B cell (primary cell): Measurements from ENCODE around the gene BECN2. TPM values are rescaled to one million over a fixed set of nuclear protein-coding genes. Genes with fewer than 3 reads are reported as not detected.

ENCODE experiments used
- ATAC-seq: fragments of 200-7000 bp; cut with Tn5 transposase; one replicate; pipeline ENCODE4 v1.10.0; 2021; ENCODE audit warnings: low read depth, mild to moderate bottlenecking, moderate number of reproducible peaks, moderate library complexity
- CTCF ChIA-PET: fragments of 350-600 bp; sonication (Branson Sonifier 250); formaldehyde crosslinking; loops from one replicate; lab custom pipeline; 2021; ENCODE audit warnings: antibody characterized with exemption, inconsistent platforms; lab: Charles Lee
- POLR2A ChIA-PET: fragments of 350-600 bp; sonication (Branson Sonifier 250); formaldehyde crosslinking; loops from one replicate; lab custom pipeline; 2021; ENCODE audit warnings: antibody characterized with exemption; lab: Charles Lee
- DNase-seq: peaks from one replicate; pipeline ENCODE4 v3.0.0; 2013
- H2AFZ ChIP-seq: 2 replicates; pipeline ENCODE4 v1.6.1; 2012; ENCODE audit warnings: mild to moderate bottlenecking, low read depth, low read length; ENCODE audit not compliant: insufficient read depth, poor library complexity, severe bottlenecking
- H3K27ac ChIP-seq, 2 donors: 1 replicate in 1 of 2; 2 replicates in 1 of 2; pipeline ENCODE4 v1.5.1; 2012 to 2013; ENCODE audit warnings: low read length in 2 of 2, mild to moderate bottlenecking in 2 of 2, moderate library complexity in 1 of 2
- H3K27me3 ChIP-seq, 4 experiments: fragments of 200-600 bp in 1 of 4; sonication (generic) in 1 of 4; replicated peaks in 1 of 4; 1 replicate in 2 of 4; 2 replicates in 2 of 4; pipeline versions ENCODE4 v1.6.1 to v1.7.0; 2013 to 2016; ENCODE audit warnings: low read length in 3 of 4, mild to moderate bottlenecking in 2 of 4, mixed read lengths in 1 of 4, moderate library complexity in 1 of 4; ENCODE audit not compliant: insufficient read depth in 4 of 4, control insufficient read depth in 3 of 4; ENCODE audit errors: control extremely low read depth in 1 of 4
- H3K36me3 ChIP-seq, 2 experiments: replicated peaks in 1 of 2; 1 replicate in 1 of 2; 2 replicates in 1 of 2; pipeline versions ENCODE4 v1.6.1 to v1.7.1; 2013; ENCODE audit warnings: low read length in 1 of 2; ENCODE audit not compliant: insufficient read depth in 2 of 2, control insufficient read depth in 1 of 2; ENCODE audit errors: control extremely low read depth in 1 of 2, extremely low read depth in 1 of 2
- H3K4me1 ChIP-seq, 2 donors: fragments of 200-600 bp in 1 of 2; sonication (generic) in 1 of 2; 1 replicate in 1 of 2; 2 replicates in 1 of 2; pipeline versions ENCODE4 v1.5.1 to v1.6.1; 2013 to 2017; ENCODE audit warnings: low read length in 2 of 2; ENCODE audit not compliant: control insufficient read depth in 2 of 2, insufficient read depth in 2 of 2
- H3K4me2 ChIP-seq: replicated peaks from 2 replicates; pipeline ENCODE3; 2012; ENCODE audit warnings: mild to moderate bottlenecking, low read depth, low read length; ENCODE audit not compliant: poor library complexity, severe bottlenecking
- H3K4me3 ChIP-seq, 5 experiments: fragments of 200-600 bp in 1 of 5; sonication (generic) in 1 of 5; 1 replicate in 3 of 5; 2 replicates in 2 of 5; pipeline versions ENCODE4 v1.5.1 to v1.7.0; 2011 to 2016; ENCODE audit warnings: low read length in 4 of 5, mild to moderate bottlenecking in 4 of 5, low read depth in 2 of 5, control low read depth in 1 of 5, moderate library complexity in 1 of 5; ENCODE audit not compliant: insufficient read depth in 1 of 5; ENCODE audit errors: control extremely low read depth in 1 of 5, extremely low read depth in 1 of 5
- H3K79me2 ChIP-seq: fragments of 200-600 bp; sonication (generic); one replicate; pipeline ENCODE4 v1.6.0; 2016; ENCODE audit warnings: low read length; ENCODE audit not compliant: control insufficient read depth, insufficient read depth
- H3K9ac ChIP-seq: fragments of 200-600 bp; sonication (generic); 2 replicates; pipeline ENCODE4 v1.6.1; 2017; ENCODE audit warnings: mild to moderate bottlenecking, low read length, moderate library complexity
- H3K9me3 ChIP-seq, 3 donors: one replicate each; pipeline versions ENCODE4 v1.6.1 to v1.7.1; 2013; ENCODE audit warnings: low read length in 2 of 3; ENCODE audit not compliant: control insufficient read depth in 2 of 3, insufficient read depth in 1 of 3; ENCODE audit errors: control extremely low read depth in 1 of 3
- H4K20me1 ChIP-seq: 2 replicates; pipeline ENCODE4 v1.6.0; 2012; ENCODE audit warnings: mild to moderate bottlenecking, low read length; ENCODE audit not compliant: insufficient read depth, control insufficient read depth, poor library complexity, severe bottlenecking
- H3K27ac Mint-ChIP-seq: one replicate; pipeline ENCODE4 v1.8.0; 2021; ENCODE audit warnings: mixed read lengths
- H3K27me3 Mint-ChIP-seq: one replicate; pipeline ENCODE4 v1.8.0; 2021; ENCODE audit warnings: mixed read lengths
- H3K4me1 Mint-ChIP-seq: one replicate; pipeline ENCODE4 v1.8.0; 2021; ENCODE audit warnings: mixed read lengths
- H3K4me3 Mint-ChIP-seq: one replicate; pipeline ENCODE4 v1.8.0; 2021; ENCODE audit warnings: mixed read lengths
- H3K9me3 Mint-ChIP-seq: one replicate; pipeline ENCODE4 v1.8.0; 2022; ENCODE audit warnings: mixed read lengths; ENCODE audit not compliant: insufficient read depth
- EZH2 ChIP-seq: IDR thresholded peaks from 2 replicates; pipeline ENCODE4 v1.6.1; 2012; ENCODE audit warnings: borderline replicate concordance, low read depth, mild to moderate bottlenecking, moderate library complexity, low read length; ENCODE audit not compliant: insufficient read depth, poor library complexity, severe bottlenecking
- WGBS: methylation state at CpG from one replicate; pipeline ENCODE4 v1.1.5; 2013; ENCODE audit warnings: missing lambda C conversion rate; ENCODE audit not compliant: insufficient coverage; 5-methylcytosine and 5-hydroxymethylcytosine counted together
- intact Hi-C: fragments of 100-400 bp; cut with micrococcal nuclease; formaldehyde crosslinking; loops from one replicate; pipeline ENCODE4 v1.10.0; 2022
- polyA plus RNA-seq: library from polyadenylated mRNA; depleted of rRNA; stranded (reverse); fragments of >200 nt; gene quantifications from 2 replicates; pipeline ENCODE4 v1.2.3, GENCODE V29; 2012
- total RNA-seq, 2 donors: library from RNA; stranded (reverse); fragments of 120-200 nt in 1 of 2; gene quantifications; 1 replicate in 1 of 2; 2 replicates in 1 of 2; pipeline versions ENCODE4 v1.2.3 to v1.2.4, GENCODE V29; 2013 to 2022
- TF ChIP-seq, protein P1 (sequence below): fragments of 200-600 bp; IDR thresholded peaks from one replicate; pipeline ENCODE4 v1.8.0; 2022; ENCODE audit warnings: antibody characterized with exemption, mild to moderate bottlenecking

The BECN2 gene
- total and polyA plus RNA-seq, 2 donors (not counting 1 experiment from before 2014, with no cell fraction given): not detected

DNA sequence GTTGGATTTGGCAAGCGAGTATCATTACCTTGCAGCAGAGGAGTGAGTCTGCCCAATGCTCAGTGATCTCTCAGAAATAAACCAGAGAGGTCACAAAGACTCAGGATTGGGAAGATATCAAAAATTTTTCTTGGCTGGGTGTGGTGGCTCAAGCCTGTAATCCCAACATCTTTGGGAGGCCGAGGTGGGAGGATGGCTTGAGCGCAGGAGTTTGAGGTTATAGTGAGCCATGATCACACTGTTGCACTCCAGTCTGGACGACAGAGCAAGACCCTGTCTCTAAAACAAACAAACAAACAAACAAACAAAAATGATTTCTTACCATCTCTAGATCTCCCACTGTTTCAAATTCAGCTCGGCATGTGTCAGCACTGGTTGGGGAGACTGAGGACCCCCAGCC lies 13.3 kb upstream of the BECN2 start:
- H3K27ac ChIP-seq: no peak overlapping the region
- H3K4me2 ChIP-seq: no peak overlapping the region
- ChIA-PET POLR2A (no interaction called here), CTCF (interaction anchor here (0.6 to 0.9 kb wide), 3 partner anchors 11 to 292 kb away, joined by 3 read pairs; no protein-coding TSS in a partner anchor)
- no peaks in the 10 kb centered on the region for H3K79me2 ChIP-seq
- H3K4me3 ChIP-seq: no peak overlapping the region
- no peaks in the 10 kb centered on the region for H3K9me3 ChIP-seq
- no peaks in the 10 kb centered on the region for H4K20me1 ChIP-seq
- Mint-ChIP-seq H3K27ac (no peak overlapping the region), H3K4me1 (no peaks in the 10 kb centered on the region), H3K27me3 (peaks cover 4% of the 10 kb centered on the region), H3K4me3 (no peak overlapping the region), H3K9me3 (no peaks in the 10 kb centered on the region)
- ATAC-seq: no peak
- 95% methylated on average over 3 of the region's 5 CpGs for WGBS
- TF ChIP-seq, protein P1, sequence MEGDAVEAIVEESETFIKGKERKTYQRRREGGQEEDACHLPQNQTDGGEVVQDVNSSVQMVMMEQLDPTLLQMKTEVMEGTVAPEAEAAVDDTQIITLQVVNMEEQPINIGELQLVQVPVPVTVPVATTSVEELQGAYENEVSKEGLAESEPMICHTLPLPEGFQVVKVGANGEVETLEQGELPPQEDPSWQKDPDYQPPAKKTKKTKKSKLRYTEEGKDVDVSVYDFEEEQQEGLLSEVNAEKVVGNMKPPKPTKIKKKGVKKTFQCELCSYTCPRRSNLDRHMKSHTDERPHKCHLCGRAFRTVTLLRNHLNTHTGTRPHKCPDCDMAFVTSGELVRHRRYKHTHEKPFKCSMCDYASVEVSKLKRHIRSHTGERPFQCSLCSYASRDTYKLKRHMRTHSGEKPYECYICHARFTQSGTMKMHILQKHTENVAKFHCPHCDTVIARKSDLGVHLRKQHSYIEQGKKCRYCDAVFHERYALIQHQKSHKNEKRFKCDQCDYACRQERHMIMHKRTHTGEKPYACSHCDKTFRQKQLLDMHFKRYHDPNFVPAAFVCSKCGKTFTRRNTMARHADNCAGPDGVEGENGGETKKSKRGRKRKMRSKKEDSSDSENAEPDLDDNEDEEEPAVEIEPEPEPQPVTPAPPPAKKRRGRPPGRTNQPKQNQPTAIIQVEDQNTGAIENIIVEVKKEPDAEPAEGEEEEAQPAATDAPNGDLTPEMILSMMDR: no peak
- TF ChIP-seq EZH2: no peak
- H3K36me3 ChIP-seq: no peaks in the 10 kb centered on the region
- intact Hi-C loops: no loop called here
- no peaks in the 10 kb centered on the region for H3K4me1 ChIP-seq
- H3K27me3 ChIP-seq: peaks cover 0 to 2% (median 0%) of the 10 kb centered on the region in 4 experiments
- H2AFZ ChIP-seq: no peak overlapping the region
- DNase-seq: no peak
- no peak overlapping the region for H3K9ac ChIP-seq

DNA sequence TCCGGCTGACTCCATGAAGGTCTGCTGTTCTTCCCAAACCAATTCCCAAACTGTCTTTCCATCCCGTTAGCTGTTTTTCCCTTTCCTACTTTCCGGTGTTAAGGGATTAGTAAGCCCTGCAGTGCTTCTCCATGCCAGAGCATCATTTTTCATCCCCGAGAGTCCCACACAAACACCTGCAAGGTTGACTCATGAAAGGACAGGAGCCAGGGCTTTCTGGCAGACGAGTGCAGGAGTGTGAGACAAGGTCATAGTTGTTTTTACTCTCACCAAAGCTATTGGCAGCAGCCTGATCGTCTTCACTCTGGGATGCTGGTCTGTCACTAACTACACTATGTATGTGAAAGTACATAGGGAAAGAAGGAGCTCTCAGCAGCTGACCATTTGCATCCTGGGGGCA lies 10.2 kb upstream of the BECN2 start:
- no peaks in the 10 kb centered on the region for H4K20me1 ChIP-seq
- H3K27me3 Mint-ChIP-seq: peaks cover 4% of the 10 kb centered on the region
- intact Hi-C loops: no loop called here
- peaks cover 0 to 2% (median 0%) of the 10 kb centered on the region in 4 experiments for H3K27me3 ChIP-seq
- H3K27ac Mint-ChIP-seq: no peak overlapping the region
- TF ChIP-seq, protein P1: no peak
- no peak overlapping the region for H3K4me3 ChIP-seq
- H3K4me2 ChIP-seq: no peak overlapping the region
- CTCF ChIA-PET: no interaction called here
- no peaks in the 10 kb centered on the region for H3K36me3 ChIP-seq
- POLR2A ChIA-PET: no interaction called here
- no peak overlapping the region for H2AFZ ChIP-seq
- no peaks in the 10 kb centered on the region for H3K9me3 ChIP-seq
- H3K4me1 ChIP-seq: no peaks in the 10 kb centered on the region
- no peak overlapping the region for H3K9ac ChIP-seq
- 93% methylated on average over 5 of the region's 6 CpGs for WGBS
- ATAC-seq (no peak), DNase-seq (no peak)
- H3K4me1 Mint-ChIP-seq: no peaks in the 10 kb centered on the region
- no peaks in the 10 kb centered on the region for H3K9me3 Mint-ChIP-seq
- H3K27ac ChIP-seq: no peak overlapping the region
- no peak overlapping the region for H3K4me3 Mint-ChIP-seq
- no peaks in the 10 kb centered on the region for H3K79me2 ChIP-seq
